Epidermal melanocyte (primary cell): ENCODE data around the gene PCDHB3.
"Not testable (repeated sequence)": the region's sequence is repeated elsewhere in the genome, so short reads cannot be mapped to it uniquely, and the experiment has no call there.

Experiments used
- DNase-seq: peaks from one replicate; pipeline ENCODE4 v3.0.0; 2011; ENCODE audit warnings: low spot score; ENCODE audit not compliant: insufficient read length

The PCDHB3 gene

GRCh38 chr5:141135718-141136266 lies 35.5 kb downstream of the PCDHB3 start:
- DNase-seq: no peak

GRCh38 chr5:141137346-141137745 lies 37.1 kb downstream of the PCDHB3 start:
- not testable (repeated sequence) for DNase-seq

- DNase-seq: no peak
These were observed 49.5 kb downstream of the PCDHB3 start, which contains the start of gene PCDHB6 for GRCh38 chr5:141149812-141150211. TSS of gene PCDHB6 (plus strand) at chr5:141150057. CDS start at chr5:141150258, 201 bp downstream.

DNA sequence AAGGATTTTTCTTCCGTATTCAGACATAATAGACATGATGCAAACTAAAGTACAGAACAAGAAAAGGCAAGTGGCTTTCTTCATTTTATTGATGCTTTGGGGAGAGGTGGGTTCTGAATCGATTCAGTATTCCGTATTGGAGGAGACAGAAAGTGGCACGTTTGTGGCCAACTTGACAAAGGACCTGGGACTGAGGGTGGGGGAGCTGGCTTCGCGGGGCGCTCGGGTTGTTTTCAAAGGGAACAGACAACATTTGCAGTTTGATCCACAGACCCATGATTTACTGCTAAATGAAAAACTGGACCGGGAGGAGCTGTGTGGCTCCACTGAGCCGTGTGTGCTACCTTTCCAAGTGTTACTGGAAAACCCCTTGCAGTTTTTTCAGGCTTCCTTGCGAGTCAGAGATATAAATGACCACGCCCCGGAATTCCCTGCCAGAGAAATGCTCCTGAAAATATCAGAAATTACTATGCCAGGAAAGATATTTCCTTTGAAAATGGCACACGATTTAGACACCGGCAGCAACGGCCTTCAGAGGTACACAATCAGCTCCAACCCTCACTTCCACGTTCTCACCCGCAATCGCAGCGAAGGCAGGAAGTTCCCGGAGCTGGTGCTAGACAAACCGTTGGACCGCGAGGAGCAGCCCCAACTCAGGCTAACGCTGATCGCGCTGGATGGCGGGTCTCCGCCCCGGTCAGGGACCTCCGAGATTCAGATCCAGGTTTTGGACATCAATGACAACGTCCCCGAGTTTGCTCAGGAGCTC lies 50.1 kb downstream of the PCDHB3 start:
- no peak for DNase-seq

DNA sequence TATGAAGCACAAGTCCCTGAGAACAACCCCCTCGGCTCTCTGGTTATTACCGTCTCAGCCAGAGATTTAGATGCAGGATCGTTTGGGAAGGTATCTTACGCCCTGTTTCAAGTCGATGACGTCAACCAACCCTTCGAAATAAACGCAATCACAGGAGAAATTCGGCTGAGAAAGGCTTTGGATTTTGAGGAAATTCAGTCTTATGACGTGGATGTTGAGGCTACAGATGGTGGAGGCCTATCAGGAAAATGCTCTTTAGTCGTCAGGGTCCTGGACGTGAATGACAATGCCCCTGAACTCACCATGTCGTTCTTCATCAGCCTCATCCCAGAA lies 50.7 kb downstream of the PCDHB3 start:
- DNase-seq: no peak

GRCh38 chr5:141151632-141152031 lies 51.4 kb downstream of the PCDHB3 start:
- not testable (repeated sequence) for DNase-seq

DNA sequence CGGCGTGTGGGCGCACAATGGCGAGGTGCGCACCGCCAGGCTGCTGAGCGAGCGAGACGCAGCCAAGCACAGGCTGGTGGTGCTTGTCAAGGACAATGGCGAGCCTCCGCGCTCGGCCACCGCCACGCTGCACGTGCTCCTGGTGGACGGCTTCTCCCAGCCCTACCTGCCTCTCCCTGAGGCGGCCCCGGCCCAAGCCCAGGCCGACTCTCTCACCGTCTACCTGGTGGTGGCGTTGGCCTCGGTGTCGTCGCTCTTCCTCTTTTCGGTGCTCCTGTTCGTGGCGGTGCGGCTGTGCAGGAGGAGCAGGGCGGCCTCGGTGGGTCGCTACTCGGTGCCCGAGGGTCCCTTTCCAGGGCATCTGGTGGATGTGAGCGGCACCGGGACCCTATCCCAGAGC lies 51.8 kb downstream of the PCDHB3 start:
- not testable (repeated sequence) for DNase-seq
